Thymus (tissue), 11 donors: ENCODE data around the gene ZNF593OS. TPM values are rescaled to one million over a fixed set of nuclear protein-coding genes. Genes with fewer than 3 reads are reported as not detected.

ENCODE experiments used
- DNase-seq, 9 donors: peaks; one replicate each; pipeline ENCODE4 v3.0.0-alpha.2; 2013; ENCODE audit warnings: low spot score in 9 of 9, low read depth in 6 of 9, missing footprints in 1 of 9
- H3K27ac ChIP-seq, 2 donors: one replicate each; pipeline ENCODE4 v1.5.1; 2013; ENCODE audit warnings: control low read depth in 1 of 2, low read depth in 1 of 2, low read length in 1 of 2, mild to moderate bottlenecking in 1 of 2, moderate library complexity in 1 of 2
- H3K27me3 ChIP-seq, 2 donors: one replicate each; pipeline ENCODE4 v1.5.1; 2013; ENCODE audit warnings: low read length in 1 of 2; ENCODE audit not compliant: control insufficient read depth in 2 of 2, insufficient read depth in 1 of 2
- H3K36me3 ChIP-seq, 2 donors: one replicate each; pipeline ENCODE4 v1.5.1; 2013; ENCODE audit warnings: low read length in 1 of 2, mild to moderate bottlenecking in 1 of 2, moderate library complexity in 1 of 2; ENCODE audit not compliant: control insufficient read depth in 2 of 2, insufficient read depth in 2 of 2
- H3K4me1 ChIP-seq, 2 donors: one replicate each; pipeline ENCODE4 v1.5.1; 2013; ENCODE audit warnings: low read length in 2 of 2; ENCODE audit not compliant: control insufficient read depth in 2 of 2, insufficient read depth in 2 of 2
- H3K4me3 ChIP-seq, 2 donors: one replicate each; pipeline ENCODE4 v1.5.1; 2013; ENCODE audit warnings: low read length in 2 of 2, control low read depth in 1 of 2, mild to moderate bottlenecking in 1 of 2
- H3K9me3 ChIP-seq, 2 donors: one replicate each; pipeline ENCODE4 v1.5.1; 2013; ENCODE audit warnings: low read length in 1 of 2, mild to moderate bottlenecking in 1 of 2; ENCODE audit not compliant: control insufficient read depth in 2 of 2, insufficient read depth in 1 of 2
- WGBS: extraction: QIAGEN DNeasy Blood & Tissue Kit; methylation state at CpG from one replicate; pipeline ENCODE4 v1.1.7; 2013; 5-methylcytosine and 5-hydroxymethylcytosine counted together
- polyA plus RNA-seq: library from polyadenylated mRNA; stranded (reverse); fragments of 200-250 nt; gene quantifications from one replicate; pipeline ENCODE4 v1.2.3, GENCODE V29; 2013
- total RNA-seq: library from RNA; stranded (reverse); fragments of 120-200 nt; gene quantifications from one replicate; pipeline ENCODE4 v1.2.4, GENCODE V29; 2013
- donor health status: healthy.

ZNF593OS gene
- total and polyA plus RNA-seq, 2 donors, result 0.87 TPM; not detected in 1

DNA sequence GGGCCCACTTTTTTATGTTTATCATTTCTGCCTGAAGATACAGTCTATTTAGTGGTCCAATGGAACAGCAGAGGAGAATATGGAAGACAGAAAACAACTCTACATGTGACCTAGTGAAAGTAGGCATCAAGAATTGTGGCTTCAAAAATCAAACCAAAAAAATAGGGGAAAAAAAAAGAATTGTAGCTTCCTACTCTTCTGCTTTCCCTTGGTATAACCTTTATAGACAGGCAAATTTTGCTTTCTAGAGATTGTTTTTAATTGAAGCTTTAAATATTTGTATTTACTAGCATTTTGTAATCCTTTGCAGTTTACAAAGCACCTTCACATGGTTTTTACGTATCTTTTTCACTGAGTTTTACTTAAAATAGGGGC is 45.7 kb downstream of the ZNF593OS start:
- 6% methylated on average over 1 of the region's 1 CpG for WGBS
- Histone ChIP-seq H3K4me3 (peak overlapping the region; percentile 3 to 34), H3K27me3 (no peaks in the 10 kb centered on the region), H3K27ac (peak overlapping the region; percentile 84 to 96), H3K4me1 (peaks cover 24 to 34% of the 10 kb centered on the region in 2 donors), H3K36me3 (peaks cover 9 to 13% of the 10 kb centered on the region in 2 donors), H3K9me3 (no peaks in the 10 kb centered on the region)
- no peak for DNase-seq

DNA sequence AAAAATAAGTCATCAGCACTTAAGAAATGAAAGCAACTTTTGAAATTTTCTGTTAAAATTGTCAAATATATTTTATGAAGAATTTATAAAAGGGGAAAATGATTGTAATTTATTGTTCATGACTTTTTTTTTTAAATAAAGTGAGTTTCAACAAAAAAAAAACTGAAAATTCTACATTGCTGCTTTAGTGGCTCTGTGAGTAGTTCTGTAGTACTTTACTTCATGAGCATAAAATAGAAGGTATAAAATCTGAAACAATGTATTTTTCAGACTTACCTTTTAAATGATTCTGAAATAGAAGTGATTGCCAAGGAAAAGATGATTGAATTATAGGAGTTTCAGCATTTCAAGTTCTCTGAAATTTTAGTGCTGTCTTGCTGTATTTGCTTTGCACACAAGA is 46.2 kb downstream of the ZNF593OS start:
- Histone ChIP-seq H3K9me3 (no peaks in the 10 kb centered on the region), H3K27ac (peak overlapping the region in 1 of 2 donors; percentile 96), H3K27me3 (no peaks in the 10 kb centered on the region), H3K4me1 (peaks cover 19 to 31% of the 10 kb centered on the region in 2 donors), H3K4me3 (no peak overlapping the region), H3K36me3 (peaks cover 9 to 13% of the 10 kb centered on the region in 2 donors)
- DNase-seq, result no peak

DNA sequence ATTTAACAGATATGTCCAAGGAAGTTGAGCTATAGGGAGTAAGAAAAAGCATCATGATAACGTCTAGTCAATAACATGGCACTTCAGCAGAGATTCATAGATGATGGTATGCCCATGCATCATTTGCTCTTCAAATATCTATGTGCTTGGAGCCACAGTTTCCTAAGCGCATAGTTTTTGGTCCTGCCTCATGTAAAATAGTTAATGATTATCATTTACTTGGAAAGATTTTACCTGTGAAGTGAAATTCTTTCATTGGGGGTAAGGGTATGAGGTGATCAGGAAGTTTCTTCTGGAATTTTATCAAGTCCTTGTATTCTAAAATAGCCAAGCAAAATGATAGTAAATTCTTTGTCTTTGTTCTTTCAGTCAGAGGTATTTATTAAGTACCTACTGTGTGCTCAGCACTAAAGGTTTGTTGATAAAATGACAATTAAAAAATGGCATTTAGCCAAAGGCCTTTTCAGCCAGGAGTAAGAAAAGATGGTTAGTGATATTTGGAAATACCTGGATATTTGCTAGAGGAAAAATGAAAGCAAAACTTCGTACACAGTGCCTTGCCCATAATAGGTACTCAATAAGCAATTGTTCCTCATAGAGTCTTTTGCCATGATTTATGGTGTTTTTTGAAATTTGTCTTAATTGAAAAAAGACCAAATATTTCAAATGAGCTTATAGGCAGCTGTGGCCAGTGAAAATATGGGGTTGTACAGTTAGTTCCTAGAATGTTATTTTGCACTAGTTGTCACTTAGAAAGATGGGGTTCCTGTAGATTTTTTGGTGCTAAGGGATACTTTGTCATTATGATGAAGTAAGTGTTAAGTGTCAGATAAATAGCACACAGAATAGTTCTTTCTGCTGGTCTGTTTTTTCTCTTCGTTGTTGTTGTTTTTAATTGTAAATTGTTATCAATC is 47.0 kb downstream of the ZNF593OS start:
- Histone ChIP-seq H3K4me1 (peaks cover 24 to 38% of the 10 kb centered on the region in 2 donors), H3K27ac (no peak overlapping the region), H3K9me3 (no peaks in the 10 kb centered on the region), H3K27me3 (no peaks in the 10 kb centered on the region), H3K36me3 (peaks cover 9 to 13% of the 10 kb centered on the region in 2 donors), H3K4me3 (no peak overlapping the region)
- no peak for DNase-seq
- 92% methylated on average over 4 of the region's 4 CpGs for whole genome bisulfite sequencing

DNA sequence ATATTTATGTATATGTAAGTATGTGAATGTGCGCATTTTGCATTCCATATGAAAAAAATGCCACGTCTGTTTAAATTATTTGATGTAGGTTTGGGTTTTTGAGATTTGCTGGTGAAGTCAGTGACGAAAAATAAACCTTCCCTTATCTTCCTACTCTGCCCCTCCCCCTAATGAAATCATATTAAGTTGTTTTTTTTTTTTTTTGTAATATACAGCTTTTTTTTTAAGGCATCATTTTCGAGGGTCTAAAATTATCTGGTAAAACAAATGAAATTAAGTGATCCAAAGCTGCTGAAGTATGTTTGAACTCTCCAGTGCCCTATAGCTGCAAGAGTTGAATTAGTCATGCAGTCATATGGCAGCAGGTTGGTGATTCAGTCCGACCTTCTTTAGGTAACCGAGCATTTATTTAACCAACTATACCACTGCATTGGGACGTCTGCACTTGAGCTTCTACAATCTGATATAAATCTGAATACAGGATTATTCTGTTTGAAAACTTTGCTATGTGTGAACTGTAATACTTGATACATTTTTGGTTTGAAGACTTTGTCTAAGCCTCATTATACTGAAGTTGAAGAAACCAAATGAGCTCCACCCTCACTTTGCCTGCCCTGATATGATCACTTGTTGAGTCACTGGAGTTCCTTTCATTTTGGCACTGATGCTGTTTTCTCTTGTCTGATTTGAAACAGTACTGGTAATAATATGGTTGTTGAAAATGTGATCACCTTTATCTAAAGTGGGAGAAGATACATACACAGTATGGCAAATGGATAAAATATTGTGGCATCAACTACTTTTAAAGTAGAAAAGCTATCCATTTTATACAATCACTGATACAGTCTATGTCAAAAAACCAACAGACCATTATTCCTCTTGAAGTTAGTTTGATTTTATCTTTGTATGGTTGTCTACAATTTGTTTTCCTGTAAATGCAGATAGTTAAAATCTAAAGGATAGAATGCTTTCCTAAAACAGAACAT is 48.4 kb downstream of the ZNF593OS start:
- Histone ChIP-seq H3K4me3 (no peak overlapping the region), H3K27ac (peak overlapping the region in 1 of 2 donors; percentile 22), H3K9me3 (no peaks in the 10 kb centered on the region), H3K36me3 (peaks cover 9 to 21% of the 10 kb centered on the region in 2 donors), H3K4me1 (peaks cover 25 to 42% of the 10 kb centered on the region in 2 donors), H3K27me3 (no peaks in the 10 kb centered on the region)
- 93% methylated on average over 7 of the region's 7 CpGs for WGBS
- peak in 2 of 9 donors; percentile 41 to 66 for DNase-seq

DNA sequence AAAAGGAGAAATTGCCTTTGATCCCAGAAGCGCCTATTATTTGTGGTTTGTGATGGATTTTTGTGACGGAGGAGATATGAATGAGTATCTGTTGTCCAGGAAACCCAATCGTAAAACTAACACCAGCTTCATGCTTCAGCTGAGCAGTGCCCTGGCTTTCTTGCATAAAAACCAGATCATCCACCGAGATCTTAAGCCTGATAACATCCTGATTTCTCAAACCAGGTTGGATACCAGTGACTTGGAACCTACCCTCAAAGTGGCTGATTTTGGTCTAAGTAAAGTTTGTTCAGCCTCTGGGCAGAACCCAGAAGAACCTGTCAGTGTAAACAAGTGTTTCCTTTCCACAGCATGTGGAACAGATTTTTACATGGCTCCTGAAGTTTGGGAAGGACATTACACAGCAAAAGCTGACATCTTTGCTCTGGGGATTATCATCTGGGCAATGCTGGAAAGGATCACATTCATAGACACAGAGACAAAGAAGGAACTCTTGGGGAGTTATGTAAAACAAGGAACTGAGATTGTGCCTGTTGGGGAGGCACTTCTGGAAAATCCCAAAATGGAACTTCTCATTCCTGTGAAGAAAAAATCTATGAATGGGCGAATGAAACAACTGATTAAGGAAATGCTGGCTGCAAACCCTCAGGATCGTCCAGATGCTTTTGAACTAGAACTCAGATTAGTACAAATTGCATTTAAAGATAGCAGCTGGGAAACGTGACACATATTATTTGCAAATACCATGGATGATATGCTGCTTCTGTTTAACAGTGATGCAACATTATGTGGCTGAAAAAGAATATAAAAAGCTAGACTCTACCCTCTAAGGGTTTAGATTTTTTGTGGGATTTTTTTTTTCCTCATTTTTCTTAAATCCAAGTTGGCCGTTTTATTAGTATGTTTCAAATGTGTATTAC is 49.5 kb downstream of the ZNF593OS start:
- Histone ChIP-seq H3K9me3 (no peaks in the 10 kb centered on the region), H3K4me1 (peaks cover 14 to 30% of the 10 kb centered on the region in 2 donors), H3K4me3 (no peak overlapping the region), H3K27ac (no peak overlapping the region), H3K27me3 (no peaks in the 10 kb centered on the region), H3K36me3 (peaks cover 16 to 32% of the 10 kb centered on the region in 2 donors)
- DNase-seq, result no peak
- WGBS, result 93% methylated on average over 8 of the region's 8 CpGs

DNA sequence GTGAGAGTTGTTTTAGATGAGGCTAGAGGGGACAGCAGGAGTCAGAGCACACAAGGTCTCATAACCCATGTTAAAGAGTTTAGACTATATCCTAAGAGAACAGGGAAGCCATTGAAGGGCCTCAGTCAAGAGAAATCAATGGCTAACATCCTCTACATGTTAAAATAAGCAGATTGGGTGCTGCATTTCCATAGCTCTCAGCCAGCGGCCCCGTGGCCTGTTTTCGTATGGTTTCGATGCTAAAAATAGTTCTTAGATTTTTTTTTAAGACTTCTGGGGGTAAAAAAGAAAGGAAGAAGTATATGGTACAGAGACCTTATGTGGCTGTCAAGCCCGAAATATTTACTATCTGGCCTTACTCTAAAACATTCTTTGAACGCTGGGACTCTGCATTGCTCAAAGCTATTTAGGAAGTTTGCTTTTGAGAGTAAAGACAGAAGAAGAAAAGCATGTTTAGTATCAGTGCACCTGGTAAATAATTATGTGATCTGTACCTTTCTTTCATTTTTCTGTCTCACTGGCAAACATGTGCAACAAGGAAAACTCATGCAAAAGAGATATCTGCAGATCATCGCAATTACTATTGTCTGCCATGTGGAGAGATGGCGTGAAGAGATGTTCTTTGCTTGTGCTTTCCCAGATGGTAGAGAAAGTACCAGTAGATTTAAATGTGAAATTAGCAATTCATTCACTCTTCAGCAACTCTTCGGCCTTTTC is 51.6 kb downstream of the ZNF593OS start:
- Histone ChIP-seq H3K27ac (peak overlapping the region; percentile 53 to 72), H3K4me3 (no peak overlapping the region), H3K36me3 (peaks cover 23 to 44% of the 10 kb centered on the region in 2 donors), H3K4me1 (peaks cover 6 to 23% of the 10 kb centered on the region in 2 donors), H3K27me3 (no peaks in the 10 kb centered on the region), H3K9me3 (no peaks in the 10 kb centered on the region)
- 39% methylated on average over 9 of the region's 9 CpGs for WGBS
- DNase-seq, result peak in 2 of 9 donors; percentile 20 to 62
